HG03045 (cell line): ENCODE measurements around the gene TJP2.

Source experiments
- ATAC-seq: cut with Tn5 transposase; IDR thresholded peaks from one replicate; pipeline ENCODE4 v1.9.1; 2021; ENCODE audit warnings: mild to moderate bottlenecking, moderate library complexity; ENCODE audit not compliant: unreplicated experiment

The TJP2 gene

DNA sequence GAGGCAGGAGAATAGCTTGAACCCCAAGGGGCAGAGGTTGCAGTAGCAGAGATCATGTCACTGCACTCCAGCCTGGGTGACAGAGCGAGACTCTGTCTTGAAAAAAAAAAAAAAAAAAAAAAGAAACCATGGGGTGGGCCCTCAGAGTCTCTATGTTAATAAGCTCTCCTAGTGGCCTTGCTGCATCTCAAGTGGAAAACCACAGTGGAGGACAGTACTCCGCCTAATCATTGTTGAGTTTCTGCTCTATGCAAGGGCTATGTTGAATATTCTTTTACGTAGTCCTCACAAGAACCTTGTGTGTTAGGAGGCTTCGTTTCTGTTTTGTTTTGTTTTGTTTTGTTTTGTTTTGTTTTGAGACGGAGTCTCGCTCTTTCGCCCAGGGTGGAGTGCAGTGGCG lies 48.9 kb downstream of the TJP2 start:
- ATAC-seq, result no peak

DNA sequence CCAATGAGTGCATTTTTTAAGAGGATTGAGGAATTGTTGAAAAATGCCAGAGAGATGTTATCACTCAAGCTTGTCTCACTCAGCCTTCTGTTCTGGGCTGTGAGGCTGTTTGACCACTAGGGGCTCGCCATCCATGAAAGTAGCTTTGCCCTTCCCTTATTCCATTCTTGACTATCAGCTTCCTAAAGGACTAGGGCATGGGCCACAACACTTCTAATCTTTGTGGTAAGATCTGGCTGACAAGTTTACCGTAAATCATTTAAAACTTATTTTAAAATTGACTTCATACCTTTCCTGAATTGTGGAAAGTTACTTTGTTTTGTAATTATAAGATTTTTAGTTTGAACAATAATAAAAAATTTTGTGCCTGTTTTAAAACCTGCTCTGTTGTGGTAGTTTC lies 49.5 kb downstream of the TJP2 start:
- no peak for ATAC-seq

DNA sequence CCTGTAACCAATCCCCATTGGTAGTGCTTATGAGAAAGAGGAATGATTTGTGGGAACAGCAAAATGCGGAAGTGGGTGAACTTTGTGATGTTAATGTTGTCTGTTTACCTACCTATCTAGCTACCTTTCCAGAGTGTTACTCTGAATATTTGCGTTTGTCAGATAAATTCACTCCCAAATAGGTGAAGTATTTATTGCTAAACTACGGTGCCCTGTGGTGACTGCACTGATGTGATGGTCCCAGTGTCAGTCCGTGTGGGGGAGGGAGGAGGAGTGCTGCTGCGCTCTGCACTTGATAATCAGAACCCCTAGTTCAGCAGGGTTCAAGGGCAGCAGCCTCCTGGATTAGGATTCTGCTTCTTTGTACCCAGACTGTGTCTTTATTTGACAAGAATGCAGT lies 55.3 kb downstream of the TJP2 start:
- no peak for ATAC-seq

DNA sequence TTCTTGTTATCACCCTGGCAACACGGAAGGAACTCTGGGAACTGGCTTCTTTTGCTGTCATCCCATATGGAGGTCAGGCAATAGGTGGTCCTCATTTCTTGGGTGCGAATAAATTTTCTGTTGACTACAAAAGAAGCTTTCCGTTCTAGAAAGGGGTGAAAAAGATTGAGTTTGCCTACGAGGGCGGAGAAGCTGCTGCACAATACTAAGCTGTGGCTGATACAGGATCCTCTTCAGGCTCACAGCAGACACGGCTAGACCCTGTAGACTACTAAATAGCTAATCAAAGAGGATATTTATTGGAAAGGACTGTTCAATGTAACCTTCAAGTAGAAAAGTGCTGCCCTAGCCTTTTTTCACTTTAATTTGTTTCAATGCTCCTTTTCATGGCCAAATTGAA lies 58.1 kb downstream of the TJP2 start:
- ATAC-seq, result no peak

DNA sequence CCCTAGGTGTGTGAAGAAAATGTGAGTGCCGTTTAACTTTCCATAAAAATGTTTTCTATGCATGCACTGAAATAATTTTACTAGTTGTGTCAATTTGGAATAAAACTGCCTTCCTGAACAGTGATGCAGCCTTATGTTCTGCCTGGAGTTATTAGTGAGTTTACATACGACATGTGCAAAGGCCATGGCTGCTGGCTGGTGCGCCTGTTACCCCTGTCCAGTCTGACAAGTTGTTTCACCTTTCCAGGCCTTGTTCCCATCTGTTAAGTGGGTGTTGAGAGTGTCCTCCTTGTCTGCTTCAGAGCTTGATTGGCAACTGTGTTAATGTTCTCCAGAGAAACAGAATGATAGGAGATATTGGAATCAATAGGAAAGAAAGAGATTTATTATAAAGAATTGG lies 60.6 kb downstream of the TJP2 start:
- no peak for ATAC-seq

DNA sequence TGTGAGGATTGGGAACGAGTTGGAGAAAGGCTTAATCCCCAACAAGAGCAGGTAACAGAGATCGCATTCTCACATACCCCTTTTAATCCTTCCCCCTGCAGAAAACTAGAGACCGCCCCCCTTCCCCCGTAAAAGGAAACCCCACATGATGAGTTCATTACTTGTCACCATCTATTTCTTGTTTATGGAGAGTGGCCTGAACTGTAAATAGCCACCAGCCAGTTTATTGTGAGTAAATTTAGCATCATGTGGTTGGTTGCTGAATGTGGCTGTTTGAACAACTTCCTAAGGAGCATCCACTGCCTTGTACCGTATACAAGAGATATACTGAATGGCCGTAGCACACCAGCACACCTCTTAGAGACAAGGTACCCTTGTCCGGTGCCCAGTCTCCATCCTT lies 62.1 kb downstream of the TJP2 start:
- no peak for ATAC-seq

DNA sequence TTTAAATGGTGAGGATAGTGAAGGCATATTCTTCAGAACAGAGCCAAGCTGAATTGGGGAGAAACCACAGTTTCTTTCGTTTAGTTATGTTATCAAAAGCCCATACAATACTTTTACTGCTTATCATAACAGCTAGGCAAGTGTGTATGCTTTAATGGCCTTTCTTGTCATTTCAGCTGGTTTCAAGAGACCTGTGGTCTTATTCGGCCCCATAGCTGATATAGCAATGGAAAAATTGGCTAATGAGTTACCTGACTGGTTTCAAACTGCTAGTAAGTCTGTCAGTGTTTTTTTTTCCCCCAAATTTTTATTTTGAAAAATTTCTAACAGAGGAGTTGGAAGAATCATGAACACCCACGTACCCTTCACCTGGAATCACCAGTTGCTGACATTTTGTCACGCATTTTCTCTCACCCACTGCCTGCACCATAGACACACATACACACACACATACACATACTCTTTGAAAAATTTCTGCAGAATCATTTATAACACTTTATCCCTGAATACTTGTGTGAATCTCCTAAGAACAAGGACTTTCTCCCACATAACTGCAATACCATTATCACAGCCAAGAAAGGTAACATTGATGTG lies 63.7 kb downstream of the TJP2 start:
- ATAC-seq, result no peak

DNA sequence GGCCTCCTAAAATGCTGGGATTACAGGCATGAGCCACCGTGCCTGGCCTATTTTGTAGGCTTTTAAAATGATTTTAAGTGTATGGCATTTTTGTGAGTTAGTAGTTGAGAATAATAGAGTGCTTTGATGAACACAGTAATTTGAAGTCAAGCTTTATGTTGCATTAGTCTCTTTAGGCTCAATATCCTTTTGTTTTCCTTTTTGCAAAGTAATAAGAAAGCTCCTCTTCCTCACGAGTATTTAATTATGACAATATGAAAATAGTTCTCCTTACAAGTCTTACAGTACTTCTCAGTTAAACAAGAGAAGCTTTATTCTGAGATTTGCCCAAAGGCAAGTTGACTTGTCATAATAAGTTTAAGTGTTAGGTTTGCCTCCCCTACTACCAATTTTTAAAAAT lies 69.0 kb downstream of the TJP2 start:
- no peak for ATAC-seq

DNA sequence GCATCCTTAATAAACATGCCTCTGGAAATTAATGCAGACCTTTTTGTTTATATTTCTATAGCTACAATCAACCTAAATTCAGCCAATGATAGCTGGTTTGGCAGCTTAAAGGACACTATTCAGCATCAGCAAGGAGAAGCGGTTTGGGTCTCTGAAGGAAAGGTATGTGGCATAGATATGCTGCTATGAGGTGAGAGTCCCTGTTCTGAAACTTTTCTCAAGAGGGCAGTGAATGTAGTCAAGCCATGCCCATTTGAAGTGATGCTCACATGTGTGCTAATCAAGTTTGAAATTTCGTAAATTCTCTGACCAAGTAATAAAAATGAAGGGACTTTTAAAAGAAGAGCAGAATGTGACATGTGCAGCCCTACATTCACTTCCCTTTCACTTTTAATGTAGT lies 72.6 kb downstream of the TJP2 start:
- ATAC-seq, result no peak

DNA sequence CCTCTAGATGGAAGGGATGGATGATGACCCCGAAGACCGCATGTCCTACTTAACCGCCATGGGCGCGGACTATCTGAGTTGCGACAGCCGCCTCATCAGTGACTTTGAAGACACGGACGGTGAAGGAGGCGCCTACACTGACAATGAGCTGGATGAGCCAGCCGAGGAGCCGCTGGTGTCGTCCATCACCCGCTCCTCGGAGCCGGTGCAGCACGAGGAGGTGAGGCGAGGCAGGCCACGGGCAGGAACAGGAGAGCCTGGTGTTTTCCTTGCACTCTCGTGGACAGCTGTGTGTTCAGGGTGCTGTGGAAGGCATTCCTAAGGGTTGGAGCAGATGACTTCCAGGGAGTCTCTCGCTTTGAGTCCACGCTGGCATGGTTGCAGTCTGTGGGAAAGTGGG lies 73.9 kb downstream of the TJP2 start:
- no peak for ATAC-seq

DNA sequence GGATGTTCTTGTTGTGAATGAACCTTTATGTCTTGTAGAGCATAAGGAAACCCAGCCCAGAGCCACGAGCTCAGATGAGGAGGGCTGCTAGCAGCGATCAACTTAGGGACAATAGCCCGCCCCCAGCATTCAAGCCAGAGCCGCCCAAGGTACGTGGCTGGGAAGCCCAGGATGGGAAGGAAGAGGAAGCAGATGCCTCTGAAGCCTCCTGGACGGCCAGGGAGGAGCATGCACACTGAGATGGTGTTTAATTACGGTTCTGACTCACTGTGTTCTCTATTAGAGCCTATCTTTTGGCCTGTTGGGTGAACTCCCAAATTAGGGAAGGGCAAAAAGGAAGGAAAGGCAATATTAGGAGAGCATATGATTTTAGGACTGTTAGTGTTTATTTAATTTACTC lies 75.3 kb downstream of the TJP2 start:
- ATAC-seq, result no peak

DNA sequence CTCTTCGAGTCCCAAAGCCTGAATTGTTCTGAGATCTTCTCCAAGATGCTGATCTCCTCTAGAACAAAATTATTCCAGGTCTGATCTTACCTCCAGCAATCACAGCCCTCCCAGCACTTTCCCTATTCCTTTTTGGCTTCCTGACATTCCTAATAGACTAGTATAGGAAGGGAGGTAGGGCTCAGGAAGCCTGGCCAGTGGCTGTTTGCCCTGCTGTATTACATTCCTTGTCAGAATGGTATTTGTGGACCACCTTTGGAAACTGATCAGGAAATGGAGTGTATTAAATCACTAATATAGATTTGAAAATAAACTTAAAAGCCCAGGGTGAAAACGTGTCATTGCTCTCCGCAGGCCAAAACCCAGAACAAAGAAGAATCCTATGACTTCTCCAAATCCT lies 76.6 kb downstream of the TJP2 start:
- ATAC-seq, result no peak

DNA sequence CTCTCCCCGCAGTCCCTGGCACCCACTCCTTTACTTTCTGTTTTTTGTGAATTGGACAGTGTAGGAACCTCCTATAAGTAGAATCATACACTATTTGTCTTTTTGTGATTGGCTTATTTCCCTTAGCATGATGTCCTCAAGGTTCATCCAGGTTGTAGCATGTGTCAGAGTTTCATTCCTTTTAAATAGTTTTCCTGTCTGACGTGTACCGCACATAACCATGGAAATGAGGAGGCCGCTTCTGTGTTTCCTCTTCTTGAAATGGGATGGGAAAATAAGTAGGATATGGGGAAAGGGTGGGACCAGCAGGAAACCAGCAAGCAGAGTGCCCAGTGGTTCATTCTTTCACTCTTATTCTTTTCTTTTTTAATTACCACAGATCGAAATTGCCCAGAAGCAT lies 78.4 kb downstream of the TJP2 start:
- no peak for ATAC-seq

DNA sequence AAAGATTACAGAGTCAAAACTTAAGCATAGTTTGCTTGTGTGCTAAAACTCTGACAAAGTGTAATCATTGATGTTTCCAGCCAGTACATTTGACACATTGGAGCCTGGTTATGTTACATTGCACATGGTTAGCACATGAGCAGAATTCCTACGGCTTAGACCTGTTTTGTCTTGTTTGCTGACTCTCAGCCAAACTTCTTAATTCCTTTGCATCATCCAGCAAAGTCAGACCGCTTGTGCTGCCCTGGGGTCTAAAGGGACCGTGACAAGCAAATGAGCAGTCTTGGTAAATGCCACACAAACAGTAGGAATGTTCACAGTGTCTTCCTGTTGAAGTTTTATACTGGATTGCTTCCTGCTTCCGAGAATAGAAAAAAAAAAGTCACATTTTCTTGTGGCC lies 79.0 kb downstream of the TJP2 start:
- ATAC-seq, result no peak

DNA sequence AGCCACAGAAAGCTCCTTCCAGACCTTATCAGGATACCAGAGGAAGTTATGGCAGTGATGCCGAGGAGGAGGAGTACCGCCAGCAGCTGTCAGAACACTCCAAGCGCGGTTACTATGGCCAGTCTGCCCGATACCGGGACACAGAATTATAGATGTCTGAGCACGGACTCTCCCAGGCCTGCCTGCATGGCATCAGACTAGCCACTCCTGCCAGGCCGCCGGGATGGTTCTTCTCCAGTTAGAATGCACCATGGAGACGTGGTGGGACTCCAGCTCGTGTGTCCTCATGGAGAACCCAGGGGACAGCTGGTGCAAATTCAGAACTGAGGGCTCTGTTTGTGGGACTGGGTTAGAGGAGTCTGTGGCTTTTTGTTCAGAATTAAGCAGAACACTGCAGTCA lies 80.1 kb downstream of the TJP2 start:
- no peak for ATAC-seq

DNA sequence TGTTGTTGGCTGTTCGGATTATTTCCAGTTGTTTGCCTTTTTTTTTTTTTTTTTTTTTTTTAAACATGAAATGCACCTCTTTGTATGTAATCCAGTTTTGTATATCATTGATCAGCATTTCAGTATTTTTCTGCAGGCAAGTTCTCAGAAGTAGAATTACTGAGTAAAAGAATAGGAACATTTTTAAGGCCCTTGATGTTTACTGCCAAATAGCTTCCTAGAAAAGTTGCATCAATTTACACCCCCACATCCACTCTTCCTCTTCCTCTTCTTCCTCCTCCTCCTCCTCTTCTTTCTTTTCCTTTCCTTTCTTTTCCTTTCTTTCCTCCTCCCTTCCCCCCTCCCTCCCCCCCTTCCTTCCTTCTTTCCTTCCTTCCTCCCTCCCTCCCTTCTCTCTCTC lies 81.5 kb downstream of the TJP2 start:
- no peak for ATAC-seq

DNA sequence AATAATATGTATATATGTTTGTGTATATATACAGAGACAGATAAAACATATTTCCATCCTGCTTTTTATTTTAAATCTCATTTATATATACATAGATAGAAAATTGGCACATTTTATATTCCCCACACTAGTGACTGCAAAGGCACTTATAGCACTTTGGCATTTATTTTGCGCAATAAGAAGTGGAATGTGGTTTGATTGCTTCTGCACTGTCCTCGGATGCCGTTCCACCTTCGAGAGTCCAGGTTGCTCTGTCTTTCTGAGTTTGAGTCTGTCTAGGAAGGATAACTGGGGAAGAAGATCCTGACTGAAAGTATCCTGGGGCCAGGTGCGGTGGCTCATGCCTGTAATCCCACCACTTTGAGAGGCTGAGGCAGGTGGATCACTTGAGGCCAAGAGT lies 84.5 kb downstream of the TJP2 start:
- ATAC-seq, result no peak

DNA sequence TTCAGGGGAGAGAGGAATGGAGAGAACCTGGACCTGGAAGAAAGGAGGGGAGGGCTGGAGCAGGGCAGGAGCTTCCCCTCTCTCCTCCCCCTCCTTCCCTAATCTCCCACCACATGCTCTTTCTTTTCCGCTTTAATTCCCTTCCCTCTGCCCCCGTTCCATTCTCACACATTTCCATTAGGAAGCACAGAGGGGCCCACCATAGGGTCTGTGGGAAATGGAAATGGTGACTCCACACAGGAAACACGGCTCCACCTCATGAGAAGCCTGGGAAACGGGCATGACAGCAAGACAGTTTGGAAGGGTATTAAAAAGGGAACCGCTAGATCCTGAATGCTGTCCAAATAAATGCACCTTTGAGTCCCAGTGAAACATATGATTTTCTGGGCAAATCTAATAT lies 86.1 kb downstream of the TJP2 start:
- no peak for ATAC-seq

DNA sequence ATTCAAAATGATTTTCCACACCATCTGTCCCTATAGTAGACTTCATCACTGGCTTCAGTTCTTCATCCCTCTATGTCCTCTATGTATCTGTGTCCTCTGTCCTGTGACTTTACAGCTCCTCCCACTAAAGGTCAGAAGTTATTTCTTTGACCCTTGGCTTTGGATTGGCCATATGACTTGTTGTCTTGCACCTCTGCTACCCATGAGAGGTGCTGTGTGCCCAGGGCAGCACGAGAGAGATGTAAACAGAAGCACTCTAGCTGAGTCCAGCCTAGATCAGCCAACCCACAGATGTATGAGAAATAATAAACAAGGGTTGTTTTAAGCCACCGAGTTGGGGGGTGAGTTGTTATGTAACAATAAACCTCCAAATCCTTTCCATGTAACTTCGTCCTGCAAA lies 87.6 kb downstream of the TJP2 start:
- ATAC-seq, result no peak

DNA sequence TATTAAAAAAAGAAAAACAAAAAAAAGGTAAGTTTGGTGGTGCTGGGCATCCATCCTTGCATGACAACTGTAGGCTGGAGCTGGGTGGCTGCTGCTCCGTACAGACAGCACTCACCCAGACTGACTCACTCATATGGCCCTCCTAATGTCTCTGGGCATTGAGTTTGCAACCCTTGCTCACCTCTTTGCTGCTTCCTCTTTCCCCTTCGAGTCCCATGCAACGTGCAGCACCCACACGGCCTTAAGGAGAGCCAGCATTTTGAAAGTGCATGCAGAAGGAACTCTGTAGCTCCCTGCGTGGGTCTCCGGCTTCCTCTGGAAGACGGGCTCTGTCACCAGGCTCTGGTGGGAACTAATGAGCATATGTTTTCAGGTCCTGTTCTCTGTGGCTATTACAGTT lies 90.4 kb downstream of the TJP2 start:
- no peak for ATAC-seq

DNA sequence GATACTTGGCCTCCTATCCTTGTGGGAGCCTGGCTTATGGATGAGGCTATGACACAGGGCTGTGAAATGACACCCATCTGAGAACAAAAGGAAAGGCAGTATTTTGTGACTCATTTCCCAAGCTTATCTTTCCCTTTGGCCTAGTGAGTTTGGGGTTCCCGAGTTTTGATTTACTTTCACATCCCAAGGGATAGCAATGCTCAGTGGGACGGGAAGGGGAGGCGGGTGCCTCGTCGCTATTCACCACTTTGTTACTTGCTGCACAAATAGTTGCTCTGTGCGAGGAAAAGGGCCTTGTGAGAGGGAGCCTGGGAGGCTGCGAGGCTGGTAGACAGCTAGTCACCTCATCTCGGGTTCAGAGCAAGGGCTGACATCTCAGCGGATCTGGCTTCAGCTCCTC lies 91.8 kb downstream of the TJP2 start:
- no peak for ATAC-seq

DNA sequence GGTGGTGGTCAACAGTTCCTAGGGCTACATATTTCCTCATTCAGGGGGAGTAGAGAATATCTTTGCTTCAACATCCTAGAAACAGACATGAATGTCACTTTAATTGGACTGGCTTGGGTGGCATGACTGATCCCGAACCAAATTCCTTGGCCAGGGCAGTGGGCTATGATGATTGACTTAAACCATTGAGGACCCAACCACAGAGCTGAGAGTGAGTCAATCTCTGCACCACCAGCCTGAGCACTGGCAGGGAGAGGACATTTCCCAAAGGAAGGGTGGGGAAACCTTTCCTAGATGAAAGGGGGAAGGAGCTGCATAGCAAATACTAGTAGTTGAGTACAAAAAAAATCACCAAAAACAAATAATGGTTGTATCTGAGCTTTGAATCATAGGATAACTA lies 98.1 kb downstream of the TJP2 start:
- no peak for ATAC-seq

DNA sequence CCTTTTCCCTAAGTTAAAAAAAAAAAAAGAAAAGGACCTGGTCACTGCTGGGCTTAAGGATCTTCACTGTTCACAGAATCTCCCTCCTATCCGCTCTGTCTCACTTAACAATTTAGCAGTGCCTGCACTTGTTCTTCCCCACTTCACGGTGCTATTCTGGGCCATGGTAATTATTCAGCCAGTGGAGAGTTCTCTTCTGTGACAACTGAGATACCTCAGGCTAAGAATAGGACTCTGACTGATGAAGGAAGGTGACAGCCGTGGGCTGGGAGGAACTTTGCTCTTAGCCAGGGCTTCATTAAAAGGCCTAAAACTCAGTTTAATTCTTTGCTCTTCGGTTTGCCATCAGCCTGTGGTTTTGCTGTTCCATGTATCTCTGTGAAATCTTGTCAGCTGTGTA lies 99.1 kb downstream of the TJP2 start:
- no peak for ATAC-seq

DNA sequence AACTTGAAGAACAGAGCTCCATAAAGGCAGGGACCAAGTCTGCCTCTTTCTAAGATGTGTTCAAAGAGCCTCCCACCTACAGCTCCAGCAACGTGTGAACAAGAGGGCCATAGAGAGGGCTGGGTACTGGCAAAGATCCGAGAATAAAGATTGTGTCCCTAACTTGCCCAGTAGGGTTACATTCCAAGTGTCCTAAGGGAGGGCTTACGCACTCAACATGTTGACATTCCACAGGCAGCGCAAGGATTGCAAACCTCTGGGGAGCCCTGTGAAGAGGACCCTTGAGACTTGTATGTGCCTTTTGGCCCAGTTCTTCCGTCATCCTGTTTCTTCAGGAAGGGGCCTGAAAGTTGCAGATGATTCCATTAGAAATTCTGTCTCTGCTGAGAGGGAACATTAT lies 102.7 kb downstream of the TJP2 start:
- ATAC-seq, result no peak
